GM18867 (cell line): ENCODE data around the gene PCDHB13.
"Not testable (repeated sequence)": the region's sequence is repeated elsewhere in the genome, so short reads cannot be mapped to it uniquely, and the experiment has no call there.

Source experiments
- ATAC-seq: cut with Tn5 transposase; IDR thresholded peaks from one replicate; pipeline ENCODE4 v1.9.1; 2021; ENCODE audit warnings: mild to moderate bottlenecking, moderate library complexity; ENCODE audit not compliant: unreplicated experiment

The PCDHB13 gene

GRCh38 chr5:141201126-141201525, 12.6 kb upstream of the PCDHB13 start:
- ATAC-seq = not testable (repeated sequence)

- not testable (repeated sequence) for ATAC-seq
These were observed 12.1 kb upstream of the PCDHB13 start for GRCh38 chr5:141201646-141202045.

- ATAC-seq = no peak
These were observed 5.2 kb upstream of the PCDHB13 start, which contains the start of gene PCDHB12 for GRCh38 chr5:141208478-141208877. Gene PCDHB12 (plus strand): TSS chr5:141208719. CDS start chr5:141208908, 189 bp downstream.

GRCh38 chr5:141210281-141210680, 3.4 kb upstream of the PCDHB13 start:
- not testable (repeated sequence) for ATAC-seq

- not testable (repeated sequence) for ATAC-seq
These were observed 2.9 kb upstream of the PCDHB13 start for GRCh38 chr5:141210849-141211248.

- not testable (repeated sequence) for ATAC-seq
These were observed 864 bp downstream of the PCDHB13 start for GRCh38 chr5:141214583-141214982.

- not testable (repeated sequence) for ATAC-seq
These were observed 1.8 kb downstream of the PCDHB13 start for GRCh38 chr5:141215504-141215903.

- ATAC-seq = not testable (repeated sequence)
These were observed 2.3 kb downstream of the PCDHB13 start for GRCh38 chr5:141216035-141216434.

- no peak for ATAC-seq
These were observed 9.5 kb downstream of the PCDHB13 start, which contains the start of gene PCDHB14 for GRCh38 chr5:141223112-141223783. Gene PCDHB14 (plus strand): TSS chr5:141223343. CDS start chr5:141223506, 163 bp downstream.

- ATAC-seq = not testable (repeated sequence)
These were observed 11.1 kb downstream of the PCDHB13 start for GRCh38 chr5:141224844-141225243.

- ATAC-seq = not testable (repeated sequence)
These were observed 11.7 kb downstream of the PCDHB13 start for GRCh38 chr5:141225421-141225820.

GRCh38 chr5:141234109-141234667, 20.5 kb downstream of the PCDHB13 start:
- no peak for ATAC-seq

- not testable (repeated sequence) for ATAC-seq
These were observed 22.2 kb downstream of the PCDHB13 start for GRCh38 chr5:141235922-141236321.

GRCh38 chr5:141236516-141237313, 23.0 kb downstream of the PCDHB13 start:
- no peak for ATAC-seq

GRCh38 chr5:141241496-141241895, 27.8 kb downstream of the PCDHB13 start:
- no peak for ATAC-seq

GRCh38 chr5:141245250-141245717, 31.6 kb downstream of the PCDHB13 start, which contains the start of gene PCDHB15:
Gene PCDHB15 (plus strand): TSS chr5:141245395. CDS start chr5:141245579, 184 bp downstream.
- no peak for ATAC-seq

- not testable (repeated sequence) for ATAC-seq
These were observed 33.3 kb downstream of the PCDHB13 start for GRCh38 chr5:141246971-141247370.

GRCh38 chr5:141247434-141247833, 33.7 kb downstream of the PCDHB13 start:
- ATAC-seq = not testable (repeated sequence)

GRCh38 chr5:141250576-141250975, 36.9 kb downstream of the PCDHB13 start:
- no peak for ATAC-seq

- ATAC-seq = no peak
These were observed 44.7 kb downstream of the PCDHB13 start for GRCh38 chr5:141258464-141258863.

- ATAC-seq = no peak
These were observed 45.2 kb downstream of the PCDHB13 start for GRCh38 chr5:141258948-141259347.
